K562 (cell line): ENCODE data around the gene PRKCQ. TPM values are rescaled to one million over a fixed set of nuclear protein-coding genes. Genes with fewer than 3 reads are reported as not detected.
A peak's percentile ranks its signal among the peaks of the same experiment; 100 is the strongest.

ENCODE experiments used
- ATAC-seq: fragments of 200-7000 bp; cut with Tn5 transposase; 3 replicates; pipeline ENCODE4 v1.9.1; 2020; ENCODE audit warnings: moderate library complexity
- BruUV-seq: library from RNA; stranded (reverse); fragments of 400-500 nt; replicated peaks from 2 replicates; lab custom pipeline; 2021; lab: Mats Ljungman, UMichigan
- CTCF ChIA-PET: fragments of 300-600 bp; formaldehyde crosslinking; extraction: SDS; loops from one replicate; lab custom pipeline; 2021; ENCODE audit warnings: low intra/inter-chr PET ratio; lab: Yijun Ruan, JAX
- POLR2A ChIA-PET: fragments of 300-600, 350-650 bp; sonication (Branson Sonifier 250); formaldehyde crosslinking; extraction: SDS; loops from one replicate; lab custom pipeline; 2021; ENCODE audit warnings: antibody characterized with exemption, inconsistent platforms; lab: Yijun Ruan, JAX
- DNase-seq, 4 experiments: peaks; one replicate each; pipeline versions ENCODE4 v3.0.0 to v3.0.0-alpha.2; 2011 to 2018; ENCODE audit warnings: low spot score in 3 of 4, mixed read lengths in 3 of 4; ENCODE audit errors: extremely low read depth in 1 of 4
- FAIRE-seq: peaks from 2 replicates; lab custom pipeline; 2011; peaks lifted over from hg19 to GRCh38; lab: Jason Lieb, UNC
- H2AFZ ChIP-seq: 2 replicates; pipeline ENCODE4 v1.6.0; 2011; ENCODE audit warnings: low read depth, low read length, control low read depth, inconsistent platforms
- H3K27ac ChIP-seq: fragments of 200-600 bp; 3 replicates; pipeline ENCODE4 v1.8.0; 2011; ENCODE audit warnings: low read depth, mild to moderate bottlenecking, control low read depth, inconsistent platforms, low read length, moderate library complexity, mixed read lengths; ENCODE audit errors: extremely low read depth
- H3K27me3 ChIP-seq, 2 experiments: fragments of 300-600 bp in 1 of 2; 2 replicates in 1 of 2; 3 replicates in 1 of 2; pipeline versions ENCODE4 v1.6.0 to v1.8.0; 2011; ENCODE audit warnings: inconsistent platforms in 2 of 2, low read length in 2 of 2, mild to moderate bottlenecking in 1 of 2, mixed read lengths in 1 of 2, moderate library complexity in 1 of 2; ENCODE audit not compliant: control insufficient read depth in 2 of 2, insufficient read depth in 2 of 2
- H3K36me3 ChIP-seq: fragments of 300-600 bp; 3 replicates; pipeline ENCODE4 v1.8.0; 2011; ENCODE audit warnings: mild to moderate bottlenecking, low read length, inconsistent platforms; ENCODE audit not compliant: control insufficient read depth, insufficient read depth
- H3K4me1 ChIP-seq, 2 experiments: fragments of 200-600 bp in 1 of 2; replicated peaks in 1 of 2; 2 replicates in 1 of 2; 3 replicates in 1 of 2; pipeline versions ENCODE4 v1.5.1 to v1.8.0; 2011; ENCODE audit warnings: inconsistent platforms in 2 of 2, low read length in 2 of 2, mild to moderate bottlenecking in 1 of 2, mixed read lengths in 1 of 2, moderate library complexity in 1 of 2; ENCODE audit not compliant: control insufficient read depth in 2 of 2, insufficient read depth in 2 of 2
- H3K4me2 ChIP-seq: 2 replicates; pipeline ENCODE4 v1.6.1; 2011; ENCODE audit warnings: low read length, control low read depth, inconsistent platforms, mixed read lengths; ENCODE audit not compliant: insufficient read depth
- H3K4me3 ChIP-seq: fragments of 200-600 bp; sonication (generic), shearing (Covaris generic); 2 replicates; pipeline ENCODE4 v1.5.1; 2016; ENCODE audit warnings: control low read depth, inconsistent platforms
- H3K79me2 ChIP-seq: fragments of 200-600 bp; 3 replicates; pipeline ENCODE4 v1.8.0; 2011; ENCODE audit warnings: low read length, inconsistent platforms; ENCODE audit not compliant: control insufficient read depth, insufficient read depth
- H3K9ac ChIP-seq, 2 experiments: 2 replicates each; pipeline versions ENCODE4 v1.6.0 to v1.6.1; 2011; ENCODE audit warnings: low read depth in 2 of 2, low read length in 2 of 2, control low read depth in 1 of 2, inconsistent platforms in 1 of 2, mild to moderate bottlenecking in 1 of 2, mixed read lengths in 1 of 2; ENCODE audit not compliant: insufficient read depth in 1 of 2
- H3K9me1 ChIP-seq: one replicate; pipeline ENCODE4 v1.6.0; 2011; ENCODE audit warnings: inconsistent platforms, mild to moderate bottlenecking, low read length, moderate library complexity; ENCODE audit not compliant: control insufficient read depth, insufficient read depth
- H3K9me3 ChIP-seq: replicated peaks from 2 replicates; pipeline ENCODE4 v1.5.1; 2011; ENCODE audit warnings: low read depth, low read length, inconsistent platforms; ENCODE audit not compliant: control insufficient read depth, insufficient read depth
- H4K20me1 ChIP-seq: replicated peaks from 2 replicates; pipeline ENCODE4 v1.6.1; 2011; ENCODE audit warnings: low read length, inconsistent platforms, mixed read lengths; ENCODE audit not compliant: control insufficient read depth, insufficient read depth
- FOSL1 ChIP-seq: fragments of 200-800 bp; sonication (Bioruptor generic); conservative IDR thresholded peaks from 2 replicates; pipeline ENCODE4 v1.6.1; 2016; ENCODE audit warnings: missing genetic modification characterization, missing compliant biosample characterization
- GTF2E2 ChIP-seq: fragments of 200-800 bp; sonication (Bioruptor generic); IDR thresholded peaks from 2 replicates; pipeline ENCODE4 v1.6.1; 2016; ENCODE audit warnings: missing genetic modification characterization, missing compliant biosample characterization
- PHF20 ChIP-seq: fragments of 450-650 bp; IDR thresholded peaks from 2 replicates; pipeline ENCODE4 v1.6.1; 2018; ENCODE audit not compliant: partially characterized antibody
- POLR2AphosphoS2 ChIP-seq: IDR thresholded peaks from 2 replicates; pipeline ENCODE4 v1.6.1; 2012; ENCODE audit warnings: low read length, improper control_type of control experiment
- POU5F1 ChIP-seq: fragments of 150-350 bp; IDR thresholded peaks from 2 replicates; pipeline ENCODE4 v1.6.1; 2014; ENCODE audit warnings: borderline replicate concordance, low read length, low read depth, mild to moderate bottlenecking; ENCODE audit not compliant: partially characterized antibody
- SLC30A9 ChIP-seq: fragments of 250-450 bp; sonication (Bioruptor Pico); IDR thresholded peaks from 2 replicates; pipeline ENCODE4 v1.8.0; 2022; ENCODE audit warnings: mild to moderate bottlenecking, moderate library complexity
- STAT5A ChIP-seq: IDR thresholded peaks from 2 replicates; pipeline ENCODE4 v1.6.1; 2012; ENCODE audit warnings: low read length, inconsistent platforms, borderline replicate concordance
- WHSC1 ChIP-seq: IDR thresholded peaks from one replicate; pipeline ENCODE4 v1.6.1; 2012; ENCODE audit warnings: low read length, control low read depth, inconsistent platforms
- whole genome bisulfite sequencing: fragments of 100-300 bp; shearing (Covaris generic); methylation state at CpG from one replicate; pipeline ENCODE4 v1.1.6; 2016; ENCODE audit warnings: low coverage, mixed read lengths; ENCODE audit not compliant: insufficient coverage; ENCODE audit errors: missing lambda C conversion rate; 5-methylcytosine and 5-hydroxymethylcytosine counted together
- in situ Hi-C: fragments of 300-500 bp; cut with MboI; formaldehyde crosslinking; loops from 4 replicates; pipeline ENCODE4 v1.15.0; 2018; ENCODE audit warnings: inconsistent platforms, mixed read lengths
- intact Hi-C: fragments of 100-400 bp; cut with micrococcal nuclease; formaldehyde crosslinking; loops from 2 replicates; pipeline ENCODE4 v1.14.2; 2022
- polyA plus RNA-seq, 8 experiments: library from polyadenylated mRNA; depleted of rRNA in 4 of 8; stranded (reverse) in 5 of 8; unstranded in 3 of 8; fragments of >200 nt; fragmentation: Nextera tagmentation in 2 of 8; fragmentation: Illumina TruSeq in 1 of 8; extraction: Ambion mirVana in 2 of 8; extraction: Trizol in 1 of 8; gene quantifications; 2 replicates each; pipeline versions ENCODE4 v1.2.1 to v1.2.3, GENCODE V29; 2011 to 2014; ENCODE audit warnings: inconsistent platforms in 1 of 8, missing spikeins in 1 of 8
- total RNA-seq, 7 experiments: library from RNA; depleted of rRNA in 6 of 7; stranded (reverse); fragments of >200 nt in 6 of 7; fragmentation: Illumina TruSeq in 2 of 7; extraction: Trizol in 2 of 7; gene quantifications; 2 replicates each; pipeline versions ENCODE4 v1.2.1 to v1.2.3, GENCODE V29; 2011 to 2021; ENCODE audit warnings: low replicate concordance in 1 of 7
- TF ChIP-seq, protein P1 (sequence below): fragments of 200-800 bp; sonication (Bioruptor generic); IDR thresholded peaks from 2 replicates; pipeline ENCODE4 v1.6.1; 2017; ENCODE audit warnings: missing genetic modification characterization, missing compliant biosample characterization
- TF ChIP-seq, protein P2 (sequence below): fragments of 250-450 bp; sonication (Bioruptor Pico); IDR thresholded peaks from 2 replicates; pipeline ENCODE4 v1.5.0; 2021; ENCODE audit warnings: mild to moderate bottlenecking, borderline replicate concordance

The PRKCQ gene
- total and polyA plus RNA-seq, 9 of the 15 experiments (the other 6 are each of a cell fraction or from before 2014, with no cell fraction given) = 4.4 to 23.3 (median 14.6) TPM

DNA sequence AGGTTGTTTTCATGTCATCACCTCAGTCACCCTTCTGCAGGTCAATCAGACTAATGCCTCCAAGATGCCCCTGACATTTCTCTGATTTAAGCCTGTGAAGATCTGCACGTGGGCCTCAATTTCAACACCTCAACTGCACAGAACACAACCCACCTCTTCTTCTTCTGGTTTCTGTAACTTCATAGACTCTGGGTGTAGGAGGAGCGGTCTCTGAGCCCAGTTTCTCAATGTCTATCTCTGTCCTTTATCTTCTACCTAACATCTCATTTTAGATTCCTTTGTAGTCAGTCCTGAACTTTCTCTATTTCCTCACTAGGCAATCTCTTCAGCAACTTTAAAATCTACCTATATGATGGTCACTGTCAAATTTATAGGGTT is 85.6 kb downstream of the PRKCQ start (continued):
- no peak for TF ChIP-seq POLR2AphosphoS2
- no peak for TF ChIP-seq STAT5A
- no peak for TF ChIP-seq PHF20
- TF ChIP-seq, protein P1, sequence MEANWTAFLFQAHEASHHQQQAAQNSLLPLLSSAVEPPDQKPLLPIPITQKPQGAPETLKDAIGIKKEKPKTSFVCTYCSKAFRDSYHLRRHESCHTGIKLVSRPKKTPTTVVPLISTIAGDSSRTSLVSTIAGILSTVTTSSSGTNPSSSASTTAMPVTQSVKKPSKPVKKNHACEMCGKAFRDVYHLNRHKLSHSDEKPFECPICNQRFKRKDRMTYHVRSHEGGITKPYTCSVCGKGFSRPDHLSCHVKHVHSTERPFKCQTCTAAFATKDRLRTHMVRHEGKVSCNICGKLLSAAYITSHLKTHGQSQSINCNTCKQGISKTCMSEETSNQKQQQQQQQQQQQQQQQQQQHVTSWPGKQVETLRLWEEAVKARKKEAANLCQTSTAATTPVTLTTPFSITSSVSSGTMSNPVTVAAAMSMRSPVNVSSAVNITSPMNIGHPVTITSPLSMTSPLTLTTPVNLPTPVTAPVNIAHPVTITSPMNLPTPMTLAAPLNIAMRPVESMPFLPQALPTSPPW (CRISPR knock-in tag) = no peak
- TF ChIP-seq, all 486 proteins: peak for 0

DNA sequence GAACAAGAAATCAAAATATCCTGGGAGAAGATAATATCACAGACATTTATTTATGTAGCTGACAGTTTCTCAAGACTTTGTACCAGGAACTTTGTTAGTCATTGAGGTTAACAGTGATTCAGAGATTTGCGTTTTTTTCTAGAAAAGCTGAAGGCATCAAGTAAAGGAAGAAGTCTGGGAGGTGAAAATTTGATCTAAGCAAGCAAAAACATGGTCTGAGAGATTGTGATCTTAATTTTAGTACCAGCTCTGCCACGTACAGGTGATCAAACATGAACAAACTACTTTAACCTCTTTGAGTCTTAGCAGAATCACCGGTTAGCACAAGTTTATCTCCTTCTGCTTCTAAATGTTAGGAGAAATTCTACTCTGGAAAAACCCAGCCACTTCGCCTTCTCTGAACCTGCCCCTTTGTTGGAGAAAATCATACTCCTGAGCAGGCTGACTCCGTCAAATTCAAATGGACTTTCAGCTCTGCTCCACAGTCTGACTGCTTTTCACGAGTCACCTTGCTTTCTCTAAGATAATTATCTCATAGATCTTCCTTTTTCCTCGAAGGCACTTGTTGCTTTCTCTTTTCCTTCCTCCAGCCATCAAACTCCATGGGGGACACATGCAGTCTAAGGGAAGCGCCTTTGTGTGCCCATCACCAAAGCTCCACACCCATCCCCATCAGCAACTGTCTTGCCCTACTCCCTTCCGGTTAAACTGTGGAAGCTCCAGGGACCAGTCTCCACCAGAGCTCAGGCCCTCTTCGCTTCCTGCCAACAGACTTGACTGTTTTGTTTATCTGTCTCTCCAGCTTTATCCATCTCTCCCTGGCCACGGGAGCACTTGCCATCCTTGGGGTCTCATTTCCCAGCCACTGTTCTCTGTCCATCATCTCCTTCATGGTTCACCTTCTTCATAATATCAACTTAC is 86.3 kb downstream of the PRKCQ start:
- DNase-seq (no peak), FAIRE-seq (no peak), ATAC-seq (no peak)
- Histone ChIP-seq H2AFZ (no peak overlapping the region), H3K79me2 (no peaks in the 10 kb centered on the region), H3K27me3 (no peaks in the 10 kb centered on the region), H3K27ac (no peak overlapping the region), H3K4me2 (no peak overlapping the region), H3K4me1 (no peaks in the 10 kb centered on the region), H4K20me1 (no peaks in the 10 kb centered on the region), H3K4me3 (no peak overlapping the region), H3K36me3 (peaks cover 30% of the 10 kb centered on the region), H3K9ac (no peak overlapping the region), H3K9me1 (no peaks in the 10 kb centered on the region), H3K9me3 (no peaks in the 10 kb centered on the region)
- ChIA-PET POLR2A (interaction anchor here (0.5 to 1.3 kb wide), 2 partner anchors 14 to 231 kb away, joined by 3 read pairs; no protein-coding TSS in a partner anchor), CTCF (interaction anchor here (0.6 kb wide), 1 partner anchor 599 kb away, joined by 3 read pairs; no protein-coding TSS in a partner anchor)
- no TSS peak for BruUV-seq
- intact Hi-C loops (no loop called here), in situ Hi-C loops (no loop called here)
- WGBS = 50% methylated on average over 11 of the region's 11 CpGs
- TF ChIP-seq, protein P2, sequence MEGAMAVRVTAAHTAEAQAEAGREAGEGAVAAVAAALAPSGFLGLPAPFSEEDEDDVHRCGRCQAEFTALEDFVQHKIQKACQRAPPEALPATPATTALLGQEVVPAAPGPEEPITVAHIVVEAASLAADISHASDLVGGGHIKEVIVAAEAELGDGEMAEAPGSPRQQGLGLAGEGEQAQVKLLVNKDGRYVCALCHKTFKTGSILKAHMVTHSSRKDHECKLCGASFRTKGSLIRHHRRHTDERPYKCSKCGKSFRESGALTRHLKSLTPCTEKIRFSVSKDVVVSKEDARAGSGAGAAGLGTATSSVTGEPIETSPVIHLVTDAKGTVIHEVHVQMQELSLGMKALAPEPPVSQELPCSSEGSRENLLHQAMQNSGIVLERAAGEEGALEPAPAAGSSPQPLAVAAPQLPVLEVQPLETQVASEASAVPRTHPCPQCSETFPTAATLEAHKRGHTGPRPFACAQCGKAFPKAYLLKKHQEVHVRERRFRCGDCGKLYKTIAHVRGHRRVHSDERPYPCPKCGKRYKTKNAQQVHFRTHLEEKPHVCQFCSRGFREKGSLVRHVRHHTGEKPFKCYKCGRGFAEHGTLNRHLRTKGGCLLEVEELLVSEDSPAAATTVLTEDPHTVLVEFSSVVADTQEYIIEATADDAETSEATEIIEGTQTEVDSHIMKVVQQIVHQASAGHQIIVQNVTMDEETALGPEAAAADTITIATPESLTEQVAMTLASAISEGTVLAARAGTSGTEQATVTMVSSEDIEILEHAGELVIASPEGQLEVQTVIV (CRISPR knock-in tag) = no peak
- no peak for TF ChIP-seq WHSC1
- TF ChIP-seq POU5F1 = no peak
- no peak for TF ChIP-seq SLC30A9 (CRISPR knock-in tag)
- TF ChIP-seq GTF2E2 (tag) = no peak
- peak; percentile 83 for TF ChIP-seq FOSL1 (tag)
